ENCODE measurements around the gene FDX2.

The FDX2 gene

DNA sequence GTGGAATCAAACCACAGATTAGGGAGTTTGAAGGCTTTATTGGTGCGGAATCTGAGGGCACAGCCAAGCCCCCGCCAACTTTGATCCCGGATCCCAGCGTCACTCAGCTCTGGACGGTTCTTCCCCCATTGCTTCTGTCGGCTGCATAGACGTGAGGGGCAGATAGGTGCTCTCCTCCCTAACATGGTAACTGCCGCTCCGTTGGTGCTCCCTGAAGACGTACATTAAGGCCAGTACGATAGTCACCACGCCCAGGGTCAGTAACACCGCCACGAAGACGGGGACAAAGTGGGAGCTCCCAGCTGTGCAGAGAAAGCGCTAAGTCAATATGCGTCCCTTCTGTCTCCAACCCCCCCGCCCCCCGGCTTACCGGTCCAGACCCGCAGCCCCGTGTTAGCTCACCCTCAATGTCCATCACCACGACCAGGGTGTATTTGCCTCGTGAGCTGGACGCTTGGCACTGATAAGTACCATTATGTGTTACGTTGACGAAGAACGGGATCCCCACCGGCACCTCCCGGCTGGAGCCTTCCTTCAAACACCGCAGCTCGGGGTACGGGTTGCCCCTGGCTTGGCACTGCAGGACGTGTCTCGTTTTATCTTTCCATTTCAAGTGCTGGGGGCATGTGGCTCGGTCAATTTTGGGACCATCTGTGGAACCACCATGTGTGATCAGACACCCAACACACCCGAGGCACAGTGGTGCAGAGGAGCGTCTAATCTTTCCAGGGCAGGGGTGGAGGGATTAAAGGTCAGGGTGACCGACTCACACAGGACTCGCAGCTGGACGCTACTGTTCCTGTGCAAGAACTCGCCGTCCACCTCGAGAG is 18.2 kb upstream of the FDX2 start:
- Histone ChIP-seq H3K9me3 (ENCODE audit: control insufficient read depth in 1 of 2, low read length in 2 of 2) (no peaks in the 10 kb centered on the region), H3K9ac (ENCODE audit: low read depth in 1 of 2, low read length in 2 of 2) (peak overlapping the region; percentile 53 to 60), H3K4me1 (ENCODE audit: control insufficient read depth in 1 of 2, insufficient read depth in 2 of 2, low read length in 2 of 2) (peaks cover 20 to 36% of the 10 kb centered on the region in 2 donors), H3K36me3 (ENCODE audit: control insufficient read depth in 1 of 2, insufficient read depth in 2 of 2, low read length in 2 of 2) (peaks cover 14 to 18% of the 10 kb centered on the region in 2 donors), H3K27ac (ENCODE audit: low read depth, low read length) (peak overlapping the region; percentile 89), H3K4me3 (ENCODE audit: low read depth in 1 of 2, low read length in 2 of 2) (peak overlapping the region; percentile 90 to 98), H3K27me3 (ENCODE audit: control insufficient read depth in 1 of 2, insufficient read depth in 2 of 2, low read length in 2 of 2) (no peaks in the 10 kb centered on the region)

DNA sequence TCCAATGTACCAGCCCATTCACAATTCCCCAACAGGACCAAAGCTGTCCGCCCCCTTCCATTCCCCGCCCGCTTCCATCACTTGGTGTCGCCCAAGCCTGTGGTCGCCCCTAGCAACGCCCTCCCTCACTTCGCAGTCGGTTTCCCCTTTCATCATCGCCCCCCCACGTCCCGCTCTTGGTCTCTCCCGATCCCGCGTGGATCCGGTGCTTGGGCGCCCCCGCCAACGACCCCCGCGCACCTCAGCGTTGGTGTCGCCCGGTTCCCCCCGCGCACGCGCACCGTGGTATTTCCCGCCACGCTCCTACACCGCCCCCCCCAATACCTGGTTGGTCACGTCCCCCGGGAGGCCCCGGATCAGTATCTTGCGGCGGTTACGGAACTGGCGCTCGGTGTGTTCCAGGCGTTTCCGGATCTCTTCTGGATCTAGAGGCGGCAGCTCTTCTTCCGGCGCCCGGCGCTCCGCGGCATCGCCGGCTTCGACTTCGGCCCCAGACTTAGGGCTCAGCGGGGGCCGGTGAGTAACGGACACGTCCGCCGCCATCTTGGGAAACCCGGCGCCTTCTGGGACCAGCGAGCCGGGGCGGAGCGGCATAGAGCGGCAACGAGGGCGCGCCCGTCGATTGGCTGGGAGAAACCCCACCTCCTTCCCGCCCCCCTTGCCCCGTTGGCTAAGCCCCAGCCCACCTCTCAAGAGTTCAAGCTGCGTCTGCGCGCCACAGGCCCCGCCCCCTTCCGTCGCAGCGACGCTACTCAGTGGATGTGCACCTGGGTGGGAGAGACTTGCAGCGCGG is 17.3 kb upstream of the FDX2 start, which contains the start of gene RAVER1:
RAVER1 (minus strand) TSS at position 565 of the 793 bp plus-strand sequence; CDS start at position 543, 22 bp downstream.
- peak within 1 kb of the TSS; percentile 89 for H3K27ac ChIP-seq (ENCODE audit: low read depth, low read length)
- peaks cover 20 to 30% of the 10 kb centered on the region in 2 donors for H3K4me1 ChIP-seq (ENCODE audit: control insufficient read depth in 1 of 2, insufficient read depth in 2 of 2, low read length in 2 of 2)

DNA sequence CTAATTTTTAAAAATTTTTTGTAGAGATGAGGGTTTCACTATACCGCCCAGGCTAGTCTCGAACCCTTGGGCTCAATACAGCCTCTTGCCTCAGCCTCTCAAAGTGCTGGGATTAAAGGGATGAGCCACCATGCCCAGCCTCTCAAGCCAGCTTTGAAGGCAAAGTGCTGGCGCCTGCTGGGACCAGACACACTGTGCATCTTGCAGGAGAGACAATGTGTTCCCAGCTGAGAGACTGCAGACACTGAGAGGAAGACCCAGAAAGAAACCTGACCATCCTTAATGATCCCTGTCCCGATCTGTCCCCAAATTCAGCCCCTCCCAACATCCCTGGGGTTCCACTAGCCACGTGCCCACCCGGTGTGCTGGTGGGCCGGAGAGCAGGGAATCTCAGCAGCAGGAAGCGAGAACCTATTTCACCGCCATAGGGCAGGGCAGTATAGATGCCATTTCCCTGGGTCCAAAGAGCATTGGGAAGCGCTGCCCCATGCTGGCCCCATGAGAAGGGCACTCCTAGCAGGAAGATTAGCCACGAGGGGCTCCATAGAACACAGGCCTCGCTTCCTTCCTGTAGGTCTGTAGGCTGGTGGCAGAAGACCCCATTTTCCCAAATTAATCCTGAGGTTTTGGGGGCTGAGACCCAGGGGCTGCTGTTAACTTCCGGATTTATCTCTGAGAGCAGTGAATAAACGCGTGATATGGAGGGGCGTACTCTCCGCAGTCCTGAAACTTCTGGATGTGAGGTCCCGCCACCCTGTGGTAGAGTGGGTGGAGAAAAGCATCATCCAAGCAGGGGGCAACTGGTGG is 16.5 kb upstream of the FDX2 start:
- peak overlapping the region; percentile 90 to 98 for H3K4me3 ChIP-seq (ENCODE audit: low read depth in 1 of 2, low read length in 2 of 2)
- peak overlapping the region; percentile 47 for H3K27ac ChIP-seq (ENCODE audit: low read depth, low read length)
- H3K9ac ChIP-seq (ENCODE audit: low read depth in 1 of 2, low read length in 2 of 2), result peak overlapping the region; percentile 53 to 61
- no peaks in the 10 kb centered on the region for H3K27me3 ChIP-seq (ENCODE audit: control insufficient read depth in 1 of 2, insufficient read depth in 2 of 2, low read length in 2 of 2)
- peaks cover 20 to 30% of the 10 kb centered on the region in 2 donors for H3K4me1 ChIP-seq (ENCODE audit: control insufficient read depth in 1 of 2, insufficient read depth in 2 of 2, low read length in 2 of 2)
- H3K9me3 ChIP-seq (ENCODE audit: control insufficient read depth in 1 of 2, low read length in 2 of 2), result no peaks in the 10 kb centered on the region
- peaks cover 29 to 34% of the 10 kb centered on the region in 2 donors for H3K36me3 ChIP-seq (ENCODE audit: control insufficient read depth in 1 of 2, insufficient read depth in 2 of 2, low read length in 2 of 2)

More for the DNA sequence above, 17.3 kb upstream of the FDX2 start, which contains the start of gene RAVER1:
- Histone ChIP-seq H3K9ac (ENCODE audit: low read depth in 1 of 2, low read length in 2 of 2) (peak within 1 kb of the TSS; percentile 53 to 61), H3K36me3 (ENCODE audit: control insufficient read depth in 1 of 2, insufficient read depth in 2 of 2, low read length in 2 of 2) (peaks cover 21 to 26% of the 10 kb centered on the region in 2 donors), H3K9me3 (ENCODE audit: control insufficient read depth in 1 of 2, low read length in 2 of 2) (no peaks in the 10 kb centered on the region), H3K27me3 (ENCODE audit: control insufficient read depth in 1 of 2, insufficient read depth in 2 of 2, low read length in 2 of 2) (no peaks in the 10 kb centered on the region), H3K4me3 (ENCODE audit: low read depth in 1 of 2, low read length in 2 of 2) (peak within 1 kb of the TSS; percentile 90 to 98)

DNA sequence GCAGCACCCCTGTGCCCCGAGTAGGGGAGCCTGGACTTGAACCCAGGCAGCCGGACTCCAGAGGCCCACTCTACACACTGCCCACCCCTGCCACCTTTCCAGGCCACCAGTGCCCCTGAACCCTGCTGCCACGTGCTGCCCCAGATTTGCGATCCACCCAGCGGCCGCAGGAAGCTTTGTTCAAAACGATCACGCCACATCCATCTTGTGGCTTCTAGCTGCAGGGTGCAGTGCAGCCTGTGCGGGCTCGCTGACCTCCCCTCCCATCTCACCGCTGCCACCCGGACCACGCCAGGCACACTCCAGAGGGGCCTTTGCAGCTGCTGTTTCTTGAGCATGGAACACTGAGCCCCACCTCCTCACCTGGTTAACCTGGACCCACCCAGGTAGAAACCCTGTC is 13.7 kb upstream of the FDX2 start:
- H3K9me3 ChIP-seq (ENCODE audit: control insufficient read depth in 1 of 2, low read length in 2 of 2), result no peaks in the 10 kb centered on the region
- no peak overlapping the region for H3K4me3 ChIP-seq (ENCODE audit: low read depth in 1 of 2, low read length in 2 of 2)
- H3K36me3 ChIP-seq (ENCODE audit: control insufficient read depth in 1 of 2, insufficient read depth in 2 of 2, low read length in 2 of 2), result peaks cover 36 to 59% of the 10 kb centered on the region in 2 donors
- no peaks in the 10 kb centered on the region for H3K27me3 ChIP-seq (ENCODE audit: control insufficient read depth in 1 of 2, insufficient read depth in 2 of 2, low read length in 2 of 2)
- no peak overlapping the region for H3K27ac ChIP-seq (ENCODE audit: low read depth, low read length)
- no peak overlapping the region for H3K9ac ChIP-seq (ENCODE audit: low read depth in 1 of 2, low read length in 2 of 2)
- peaks cover 20 to 26% of the 10 kb centered on the region in 2 donors for H3K4me1 ChIP-seq (ENCODE audit: control insufficient read depth in 1 of 2, insufficient read depth in 2 of 2, low read length in 2 of 2)

DNA sequence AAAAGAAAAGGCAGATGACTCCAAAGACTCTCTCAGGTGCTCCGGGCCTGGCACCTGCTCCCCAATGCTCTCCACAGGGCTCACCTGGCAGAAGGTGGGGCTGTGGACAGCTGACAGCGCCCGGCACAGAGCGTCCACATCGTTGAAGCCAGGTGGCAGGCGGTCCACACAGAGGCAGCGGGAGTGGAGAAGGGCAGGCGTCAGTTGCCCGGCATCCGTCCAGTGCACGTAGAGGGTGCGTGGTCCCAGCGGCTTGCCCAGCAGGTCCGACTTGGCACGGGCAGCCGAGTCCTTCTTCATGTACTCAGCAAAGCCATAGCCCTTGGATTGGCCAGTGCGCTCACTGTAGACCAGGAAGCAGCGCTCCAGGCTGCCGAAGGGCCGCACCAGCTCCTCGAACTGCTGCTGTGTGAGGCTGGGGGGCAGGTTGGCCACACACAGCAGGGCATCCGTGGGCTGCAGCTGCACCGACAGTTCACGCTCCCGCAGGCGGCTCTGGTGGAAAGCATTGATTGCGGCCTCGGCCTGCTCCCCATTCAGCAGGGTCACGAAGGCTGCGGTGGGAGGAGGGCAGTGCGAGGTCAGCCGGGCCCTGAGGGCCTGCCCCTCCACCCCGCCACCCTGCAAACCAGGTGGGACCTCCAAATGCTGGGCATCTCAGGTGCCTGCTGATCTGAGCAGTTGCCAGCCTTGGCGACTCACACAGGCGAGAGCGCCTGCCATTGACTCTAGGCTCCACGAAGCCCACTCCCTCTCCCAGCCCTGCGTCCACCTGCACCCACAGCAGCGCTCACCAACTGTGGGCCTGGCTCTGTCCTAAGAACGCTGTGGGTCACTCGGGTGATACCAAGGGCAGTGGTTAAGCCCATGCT is 13.0 kb upstream of the FDX2 start:
- H3K27me3 ChIP-seq (ENCODE audit: control insufficient read depth in 1 of 2, insufficient read depth in 2 of 2, low read length in 2 of 2), result no peaks in the 10 kb centered on the region
- H3K36me3 ChIP-seq (ENCODE audit: control insufficient read depth in 1 of 2, insufficient read depth in 2 of 2, low read length in 2 of 2), result peaks cover 37 to 64% of the 10 kb centered on the region in 2 donors
- no peak overlapping the region for H3K27ac ChIP-seq (ENCODE audit: low read depth, low read length)
- no peak overlapping the region for H3K4me3 ChIP-seq (ENCODE audit: low read depth in 1 of 2, low read length in 2 of 2)
- H3K9ac ChIP-seq (ENCODE audit: low read depth in 1 of 2, low read length in 2 of 2), result no peak overlapping the region
- peaks cover 15 to 18% of the 10 kb centered on the region in 2 donors for H3K4me1 ChIP-seq (ENCODE audit: control insufficient read depth in 1 of 2, insufficient read depth in 2 of 2, low read length in 2 of 2)
- H3K9me3 ChIP-seq (ENCODE audit: control insufficient read depth in 1 of 2, low read length in 2 of 2), result no peaks in the 10 kb centered on the region

DNA sequence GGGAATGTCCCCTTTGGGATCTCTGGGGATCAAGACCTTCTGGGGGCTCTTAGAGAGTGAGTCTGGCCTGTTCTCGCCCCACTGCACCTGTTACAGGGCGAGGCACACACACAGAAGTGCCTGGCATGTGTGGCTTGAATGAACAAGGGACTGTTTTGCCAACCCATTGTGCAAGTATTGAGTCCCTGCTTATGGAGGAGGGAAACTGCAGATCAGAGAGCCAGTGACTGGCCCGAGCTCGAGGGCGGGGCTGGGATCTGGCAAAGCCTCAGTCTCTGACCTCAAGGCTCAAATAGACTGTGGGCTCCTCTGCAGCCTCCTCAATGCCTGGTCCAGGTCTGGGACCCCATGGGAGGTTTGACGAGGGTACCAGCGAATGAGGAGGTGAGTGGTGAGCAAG is 12.0 kb upstream of the FDX2 start:
- no peaks in the 10 kb centered on the region for H3K9me3 ChIP-seq (ENCODE audit: control insufficient read depth in 1 of 2, low read length in 2 of 2)
- no peak overlapping the region for H3K9ac ChIP-seq (ENCODE audit: low read depth in 1 of 2, low read length in 2 of 2)
- peaks cover 37 to 74% of the 10 kb centered on the region in 2 donors for H3K36me3 ChIP-seq (ENCODE audit: control insufficient read depth in 1 of 2, insufficient read depth in 2 of 2, low read length in 2 of 2)
- no peaks in the 10 kb centered on the region for H3K27me3 ChIP-seq (ENCODE audit: control insufficient read depth in 1 of 2, insufficient read depth in 2 of 2, low read length in 2 of 2)
- no peak overlapping the region for H3K4me3 ChIP-seq (ENCODE audit: low read depth in 1 of 2, low read length in 2 of 2)
- no peak overlapping the region for H3K27ac ChIP-seq (ENCODE audit: low read depth, low read length)
- peaks cover 19 to 20% of the 10 kb centered on the region in 2 donors for H3K4me1 ChIP-seq (ENCODE audit: control insufficient read depth in 1 of 2, insufficient read depth in 2 of 2, low read length in 2 of 2)

DNA sequence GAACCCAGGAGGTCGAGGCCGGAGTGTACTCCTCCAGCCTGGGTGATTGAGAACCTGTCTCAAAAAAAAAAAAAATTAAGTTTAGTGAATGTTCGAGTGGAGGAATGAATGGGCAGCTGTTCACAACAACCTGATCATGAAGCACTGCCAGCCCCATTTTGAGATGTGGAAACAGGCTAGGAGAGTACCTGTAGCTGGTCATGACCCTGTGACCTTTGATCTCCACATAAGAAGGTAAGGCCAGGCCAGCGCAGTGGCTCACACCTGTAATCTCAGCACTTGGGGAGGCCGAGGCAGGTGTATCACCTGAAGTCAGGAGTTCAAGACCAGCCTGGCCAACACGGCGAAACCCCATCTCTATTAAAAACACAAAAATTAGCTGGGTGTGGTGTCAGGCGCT is 9.9 kb upstream of the FDX2 start:
- no peaks in the 10 kb centered on the region for H3K27me3 ChIP-seq (ENCODE audit: control insufficient read depth in 1 of 2, insufficient read depth in 2 of 2, low read length in 2 of 2)
- no peak overlapping the region for H3K4me3 ChIP-seq (ENCODE audit: low read depth in 1 of 2, low read length in 2 of 2)
- no peak overlapping the region for H3K27ac ChIP-seq (ENCODE audit: low read depth, low read length)
- peaks cover 19 to 27% of the 10 kb centered on the region in 2 donors for H3K4me1 ChIP-seq (ENCODE audit: control insufficient read depth in 1 of 2, insufficient read depth in 2 of 2, low read length in 2 of 2)
- H3K9me3 ChIP-seq (ENCODE audit: control insufficient read depth in 1 of 2, low read length in 2 of 2), result no peaks in the 10 kb centered on the region
- H3K9ac ChIP-seq (ENCODE audit: low read depth in 1 of 2, low read length in 2 of 2), result no peak overlapping the region
- peaks cover 41 to 90% of the 10 kb centered on the region in 2 donors for H3K36me3 ChIP-seq (ENCODE audit: control insufficient read depth in 1 of 2, insufficient read depth in 2 of 2, low read length in 2 of 2)

DNA sequence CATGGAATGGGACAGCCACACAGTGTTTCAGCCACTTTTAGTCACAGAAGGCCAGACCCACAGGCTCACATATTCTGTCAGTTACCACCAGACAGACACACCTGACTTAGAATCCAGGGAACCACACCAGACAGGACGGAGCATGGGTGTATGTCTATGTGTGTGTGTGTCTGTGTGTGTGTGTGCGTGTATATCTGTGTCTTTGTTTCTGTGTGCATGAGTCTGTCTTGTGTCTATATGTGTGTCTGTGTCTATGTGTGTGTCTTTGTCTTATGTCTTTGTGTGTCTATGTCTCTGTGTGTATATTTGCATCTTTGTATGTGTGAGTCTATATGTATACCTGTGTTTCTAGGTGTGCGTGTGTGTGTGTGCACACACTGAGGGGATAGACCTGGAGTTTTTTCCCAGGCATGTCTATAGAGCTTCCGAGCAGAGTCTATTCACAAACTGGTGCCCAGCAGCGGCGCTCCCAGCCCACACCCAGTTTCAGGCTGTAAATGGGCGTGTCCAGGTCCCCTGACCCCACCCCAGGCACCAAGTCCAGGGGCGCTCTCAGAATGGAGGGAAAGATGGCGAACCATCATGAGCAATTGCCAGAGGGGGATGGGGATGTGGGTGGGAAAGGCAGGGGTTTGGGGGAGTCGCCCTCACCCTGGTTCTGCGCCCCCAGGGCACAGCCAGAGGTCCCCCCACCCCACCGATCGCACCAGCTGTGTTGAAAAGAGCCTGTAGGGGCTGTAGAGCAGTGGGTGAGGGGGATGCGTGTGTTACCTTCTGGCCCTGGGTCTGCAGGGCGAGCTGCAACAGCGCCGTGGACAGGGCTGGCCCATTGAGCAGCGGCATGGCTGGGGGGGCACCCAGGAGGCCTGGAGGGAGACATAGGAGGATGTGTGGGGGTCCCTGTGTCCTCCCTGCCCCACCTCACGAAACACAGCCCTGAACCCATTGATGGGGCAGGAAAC is 6.3 kb upstream of the FDX2 start:
- peaks cover 20 to 28% of the 10 kb centered on the region in 2 donors for H3K4me1 ChIP-seq (ENCODE audit: control insufficient read depth in 1 of 2, insufficient read depth in 2 of 2, low read length in 2 of 2)
- peaks cover 31 to 82% of the 10 kb centered on the region in 2 donors for H3K36me3 ChIP-seq (ENCODE audit: control insufficient read depth in 1 of 2, insufficient read depth in 2 of 2, low read length in 2 of 2)
- peak overlapping the region; percentile 65 for H3K27ac ChIP-seq (ENCODE audit: low read depth, low read length)
- no peaks in the 10 kb centered on the region for H3K9me3 ChIP-seq (ENCODE audit: control insufficient read depth in 1 of 2, low read length in 2 of 2)
- H3K4me3 ChIP-seq (ENCODE audit: low read depth in 1 of 2, low read length in 2 of 2), result peak overlapping the region; percentile 40 to 55
- no peaks in the 10 kb centered on the region for H3K27me3 ChIP-seq (ENCODE audit: control insufficient read depth in 1 of 2, insufficient read depth in 2 of 2, low read length in 2 of 2)
- H3K9ac ChIP-seq (ENCODE audit: low read depth in 1 of 2, low read length in 2 of 2), result peak overlapping the region; percentile 5 to 74

All from duodenal mucosa (tissue), 2 donors.